GM21390 (cell line): ENCODE results near the gene PHACTR2.

Experiments
- ATAC-seq: cut with Tn5 transposase; IDR thresholded peaks from one replicate; pipeline ENCODE4 v1.9.1; 2021; ENCODE audit not compliant: unreplicated experiment

The PHACTR2 gene

GRCh38 chr6:143696664-143697000 is 18.9 kb downstream of the PHACTR2 start:
- no peak for ATAC-seq

- ATAC-seq = no peak
Measured at GRCh38 chr6:143697076-143697800, 19.5 kb downstream of the PHACTR2 start.

GRCh38 chr6:143698329-143698728 is 20.6 kb downstream of the PHACTR2 start:
- no peak for ATAC-seq

GRCh38 chr6:143698759-143699429 is 21.1 kb downstream of the PHACTR2 start:
- no peak for ATAC-seq

- no peak for ATAC-seq
Measured at GRCh38 chr6:143699430-143699825, 21.7 kb downstream of the PHACTR2 start.

GRCh38 chr6:143700684-143701348 is 23.1 kb downstream of the PHACTR2 start:
- no peak for ATAC-seq

GRCh38 chr6:143701349-143702234 is 23.8 kb downstream of the PHACTR2 start:
- no peak for ATAC-seq

- no peak for ATAC-seq
Measured at GRCh38 chr6:143705569-143705968, 27.8 kb downstream of the PHACTR2 start.

GRCh38 chr6:143707697-143708096 is 29.9 kb downstream of the PHACTR2 start:
- no peak for ATAC-seq

GRCh38 chr6:143708889-143709288 is 31.1 kb downstream of the PHACTR2 start:
- no peak for ATAC-seq

- ATAC-seq = no peak
Measured at GRCh38 chr6:143711714-143712113, 33.9 kb downstream of the PHACTR2 start.

GRCh38 chr6:143718472-143718871 is 40.7 kb downstream of the PHACTR2 start:
- no peak for ATAC-seq

- no peak for ATAC-seq
Measured at GRCh38 chr6:143721642-143722041, 43.9 kb downstream of the PHACTR2 start.

GRCh38 chr6:143724876-143725275 is 47.1 kb downstream of the PHACTR2 start:
- ATAC-seq = no peak

- no peak for ATAC-seq
Measured at GRCh38 chr6:143726015-143726647, 48.4 kb downstream of the PHACTR2 start.

- ATAC-seq = no peak
Measured at GRCh38 chr6:143727035-143727434, 49.3 kb downstream of the PHACTR2 start.

- no peak for ATAC-seq
Measured at GRCh38 chr6:143731789-143732188, 54.0 kb downstream of the PHACTR2 start.

GRCh38 chr6:143732536-143732935 is 54.8 kb downstream of the PHACTR2 start:
- no peak for ATAC-seq

- ATAC-seq = no peak
Measured at GRCh38 chr6:143733510-143733909, 55.7 kb downstream of the PHACTR2 start.

GRCh38 chr6:143734641-143735063 is 56.9 kb downstream of the PHACTR2 start:
- ATAC-seq = no peak
